WTC11 (cell line): ENCODE data around the gene SLC45A3. TPM values are rescaled to one million over a fixed set of nuclear protein-coding genes. Genes with fewer than 3 reads are reported as not detected.

Experiments used
- ATAC-seq: fragments of 200-7000 bp; cut with Tn5 transposase; 2 replicates; pipeline ENCODE4 v1.10.0; 2021; ENCODE audit warnings: mild to moderate bottlenecking, moderate library complexity
- CTCF ChIA-PET: fragments of 300-600 bp; sonication (Branson Sonifier 250); formaldehyde crosslinking; loops from one replicate; lab custom pipeline; 2021; ENCODE audit warnings: antibody characterized with exemption; lab: Charles Lee
- POLR2A ChIA-PET: fragments of 350-600 bp; sonication (Branson Sonifier 250); formaldehyde crosslinking; loops from one replicate; lab custom pipeline; 2021; ENCODE audit warnings: antibody characterized with exemption; lab: Charles Lee
- DNase-seq: peaks from one replicate; pipeline ENCODE4 v3.0.0; 2021; ENCODE audit warnings: low spot score
- H3K27ac Mint-ChIP-seq: 2 replicates; pipeline ENCODE4 v1.8.0; 2021; ENCODE audit warnings: mixed read lengths
- H3K27me3 Mint-ChIP-seq: 2 replicates; pipeline ENCODE4 v1.8.0; 2021; ENCODE audit warnings: low read depth, mild to moderate bottlenecking, moderate library complexity, mixed read lengths
- H3K36me3 Mint-ChIP-seq: 2 replicates; pipeline ENCODE4 v1.8.0; 2021; ENCODE audit warnings: mixed read lengths
- H3K4me1 Mint-ChIP-seq: 2 replicates; pipeline ENCODE4 v1.8.0; 2022; ENCODE audit warnings: mixed read lengths
- H3K4me3 Mint-ChIP-seq: 2 replicates; pipeline ENCODE4 v1.8.0; 2021; ENCODE audit warnings: mild to moderate bottlenecking, moderate library complexity, mixed read lengths
- H3K9me3 Mint-ChIP-seq: 2 replicates; pipeline ENCODE4 v1.8.0; 2021; ENCODE audit warnings: mixed read lengths
- ATF1 ChIP-seq: sonication (generic); formaldehyde crosslinking; IDR thresholded peaks from 2 replicates; pipeline ENCODE4 v1.8.1; 2023; ENCODE audit warnings: mild to moderate bottlenecking, moderate library complexity, missing genetic modification reagents
- CREM ChIP-seq: sonication (generic); formaldehyde crosslinking; IDR thresholded peaks from 2 replicates; pipeline ENCODE4 v1.8.1; 2022; ENCODE audit warnings: mild to moderate bottlenecking, missing genetic modification reagents, moderate library complexity
- ESRRA ChIP-seq: sonication (generic); formaldehyde crosslinking; IDR thresholded peaks from 2 replicates; pipeline ENCODE4 v1.8.1; 2022; ENCODE audit warnings: mild to moderate bottlenecking, missing genetic modification reagents, borderline replicate concordance
- FOXK1 ChIP-seq: sonication (generic); formaldehyde crosslinking; IDR thresholded peaks from 2 replicates; pipeline ENCODE4 v1.8.0; 2022; ENCODE audit warnings: mild to moderate bottlenecking, moderate library complexity, missing genetic modification reagents
- IRF2 ChIP-seq: sonication (generic); formaldehyde crosslinking; IDR thresholded peaks from 2 replicates; pipeline ENCODE4 v1.8.0; 2022; ENCODE audit warnings: low read depth, missing genetic modification reagents, borderline replicate concordance
- JAZF1 ChIP-seq: fragments of 250-450 bp; sonication (Bioruptor Pico); IDR thresholded peaks from 2 replicates; pipeline ENCODE4 v1.9.0; 2021; ENCODE audit warnings: moderate library complexity, mild to moderate bottlenecking, inconsistent platforms
- MYBL2 ChIP-seq: sonication (generic); formaldehyde crosslinking; IDR thresholded peaks from 2 replicates; pipeline ENCODE4 v1.8.1; 2023; ENCODE audit warnings: mild to moderate bottlenecking, moderate library complexity, missing genetic modification reagents
- SP1 ChIP-seq: sonication (generic); formaldehyde crosslinking; conservative IDR thresholded peaks from 2 replicates; pipeline ENCODE4 v1.8.1; 2022; ENCODE audit warnings: missing genetic modification reagents
- ZNF121 ChIP-seq: sonication (generic); formaldehyde crosslinking; IDR thresholded peaks from 2 replicates; pipeline ENCODE4 v1.8.0; 2023; ENCODE audit warnings: missing genetic modification reagents
- ZNF138 ChIP-seq: sonication (generic); formaldehyde crosslinking; conservative IDR thresholded peaks from 2 replicates; pipeline ENCODE4 v1.8.1; 2022; ENCODE audit warnings: mild to moderate bottlenecking, moderate library complexity, missing genetic modification reagents
- ZNF317 ChIP-seq: sonication (generic); formaldehyde crosslinking; IDR thresholded peaks from 2 replicates; pipeline ENCODE4 v1.8.1; 2023; ENCODE audit warnings: low read depth, mild to moderate bottlenecking, moderate library complexity, missing genetic modification reagents, borderline replicate concordance
- ZNF423 ChIP-seq: fragments of 250-450 bp; sonication (Bioruptor Pico); IDR thresholded peaks from 2 replicates; pipeline ENCODE4 v2.1.2; 2022; ENCODE audit warnings: mild to moderate bottlenecking, moderate library complexity
- total RNA-seq: library from RNA; stranded (reverse); gene quantifications from 3 replicates; pipeline ENCODE4 v1.2.3, GENCODE V29; 2021
- TF ChIP-seq, protein P1 (sequence below): sonication (generic); formaldehyde crosslinking; IDR thresholded peaks from 2 replicates; pipeline ENCODE4 v1.8.0; 2022; ENCODE audit warnings: mild to moderate bottlenecking, missing genetic modification reagents
- TF ChIP-seq, protein P2 (sequence below): sonication (generic); formaldehyde crosslinking; IDR thresholded peaks from 2 replicates; pipeline ENCODE4 v1.8.1; 2022; ENCODE audit warnings: mild to moderate bottlenecking, moderate library complexity, missing genetic modification reagents
- TF ChIP-seq, protein P3 (sequence below): sonication (generic); formaldehyde crosslinking; IDR thresholded peaks from 2 replicates; pipeline ENCODE4 v1.8.0; 2022; ENCODE audit warnings: missing genetic modification reagents
- TF ChIP-seq, protein P4 (sequence below): sonication (generic); formaldehyde crosslinking; IDR thresholded peaks from 2 replicates; pipeline ENCODE4 v1.8.1; 2022; ENCODE audit warnings: mild to moderate bottlenecking, missing genetic modification reagents, moderate library complexity, borderline replicate concordance
- TF ChIP-seq, protein P5 (sequence below): sonication (generic); formaldehyde crosslinking; IDR thresholded peaks from 2 replicates; pipeline ENCODE4 v1.8.1; 2023; ENCODE audit warnings: mild to moderate bottlenecking, missing genetic modification reagents, moderate library complexity

SLC45A3 gene
- total RNA-seq, 1 experiment from 2014 or later, result 15.2 TPM

DNA sequence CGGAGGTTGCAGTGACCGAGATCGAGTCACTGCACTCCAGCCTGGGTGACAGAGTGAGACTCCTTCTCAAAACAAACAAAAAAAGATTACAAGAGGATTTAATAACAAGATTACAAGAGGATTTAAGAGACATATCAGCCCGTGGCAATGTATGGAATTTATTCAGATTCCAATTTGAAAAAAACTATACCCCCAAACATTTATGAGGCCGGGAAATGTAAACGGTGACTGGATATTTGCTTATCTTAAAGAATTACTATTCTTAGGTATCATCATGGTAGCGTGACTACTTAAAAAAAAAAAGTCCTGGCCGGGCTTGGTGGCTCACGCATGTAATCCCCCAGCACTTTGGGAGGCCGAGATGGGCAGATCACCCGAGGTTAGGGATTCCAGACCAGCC lies 27.3 kb downstream of the SLC45A3 start (continued):
- TF ChIP-seq ZNF317 (CRISPR knock-in tag) (no peak), ZNF423 (CRISPR knock-in tag) (no peak), JAZF1 (CRISPR knock-in tag) (no peak), ESRRA (no peak)
- TF ChIP-seq, protein P1, sequence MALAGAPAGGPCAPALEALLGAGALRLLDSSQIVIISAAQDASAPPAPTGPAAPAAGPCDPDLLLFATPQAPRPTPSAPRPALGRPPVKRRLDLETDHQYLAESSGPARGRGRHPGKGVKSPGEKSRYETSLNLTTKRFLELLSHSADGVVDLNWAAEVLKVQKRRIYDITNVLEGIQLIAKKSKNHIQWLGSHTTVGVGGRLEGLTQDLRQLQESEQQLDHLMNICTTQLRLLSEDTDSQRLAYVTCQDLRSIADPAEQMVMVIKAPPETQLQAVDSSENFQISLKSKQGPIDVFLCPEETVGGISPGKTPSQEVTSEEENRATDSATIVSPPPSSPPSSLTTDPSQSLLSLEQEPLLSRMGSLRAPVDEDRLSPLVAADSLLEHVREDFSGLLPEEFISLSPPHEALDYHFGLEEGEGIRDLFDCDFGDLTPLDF, result no peak

DNA sequence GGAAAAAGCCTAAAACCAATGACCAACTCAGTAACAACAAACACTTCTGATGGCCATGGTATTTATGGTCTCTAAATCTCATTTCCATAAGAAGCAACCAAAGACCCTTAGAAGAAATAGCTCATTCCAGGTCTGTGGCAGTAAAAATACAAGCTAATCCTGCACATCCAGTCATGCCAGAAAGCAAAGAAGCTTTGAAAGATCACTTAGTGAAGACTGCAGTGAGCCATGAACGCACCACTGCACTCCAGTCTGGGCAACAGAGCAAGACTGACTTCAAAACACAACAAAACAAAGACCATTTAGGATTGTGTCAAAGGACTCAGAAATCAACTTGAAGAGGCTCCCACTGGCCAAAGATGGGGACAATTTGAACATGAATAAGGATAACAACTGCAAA lies 30.1 kb downstream of the SLC45A3 start:
- H3K4me1 Mint-ChIP-seq, result peaks cover 24% of the 10 kb centered on the region
- DNase-seq, result no peak
- no peak overlapping the region for H3K4me3 Mint-ChIP-seq
- H3K36me3 Mint-ChIP-seq, result no peaks in the 10 kb centered on the region
- TF ChIP-seq ZNF138 (CRISPR knock-in tag), result no peak
- TF ChIP-seq FOXK1, result no peak
- TF ChIP-seq, protein P2, sequence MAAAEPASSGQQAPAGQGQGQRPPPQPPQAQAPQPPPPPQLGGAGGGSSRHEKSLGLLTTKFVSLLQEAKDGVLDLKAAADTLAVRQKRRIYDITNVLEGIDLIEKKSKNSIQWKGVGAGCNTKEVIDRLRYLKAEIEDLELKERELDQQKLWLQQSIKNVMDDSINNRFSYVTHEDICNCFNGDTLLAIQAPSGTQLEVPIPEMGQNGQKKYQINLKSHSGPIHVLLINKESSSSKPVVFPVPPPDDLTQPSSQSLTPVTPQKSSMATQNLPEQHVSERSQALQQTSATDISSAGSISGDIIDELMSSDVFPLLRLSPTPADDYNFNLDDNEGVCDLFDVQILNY (CRISPR knock-in tag), result no peak
- TF ChIP-seq CREM (CRISPR knock-in tag), result no peak
- no peak for TF ChIP-seq ZNF317 (CRISPR knock-in tag)
- no peak for TF ChIP-seq IRF2 (CRISPR knock-in tag)
- no peak for TF ChIP-seq ZNF121 (CRISPR knock-in tag)
- H3K27me3 Mint-ChIP-seq, result no peaks in the 10 kb centered on the region
- no peak for ATAC-seq
- POLR2A ChIA-PET, result interaction anchor here (0.7 kb wide), 1 partner anchor 52 kb away, joined by 6 read pairs; no protein-coding TSS in a partner anchor
- CTCF ChIA-PET, result interaction anchor here (0.8 to 4.4 kb wide), 4 partner anchors 8 to 62 kb away, joined by 3 to 34 read pairs (median 12); partner anchors contain the start of gene ELK4
- H3K9me3 Mint-ChIP-seq, result peaks cover 3% of the 10 kb centered on the region; the same call in 1 of the 2 replicates
- peak overlapping the region; percentile 18; the same call in 1 of the 2 replicates for H3K27ac Mint-ChIP-seq

DNA sequence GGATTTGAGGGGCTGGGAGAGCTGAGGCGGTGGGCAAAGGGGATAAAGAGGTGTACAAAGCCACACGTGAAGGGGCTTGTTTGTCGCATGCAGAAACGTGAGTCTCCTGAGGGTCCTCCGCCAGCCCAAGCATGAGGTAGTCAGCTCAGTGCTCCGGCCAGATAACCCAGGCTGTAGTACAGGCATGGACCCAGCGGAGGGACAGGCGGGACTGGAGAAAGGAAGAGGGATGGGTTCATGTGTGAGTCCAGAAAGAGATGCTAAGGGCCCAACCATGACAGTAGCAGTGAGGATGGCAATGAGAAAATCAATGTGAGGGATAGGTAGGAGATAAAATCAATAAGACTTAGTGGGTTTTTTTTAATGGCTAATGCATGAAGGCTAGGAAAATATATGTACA lies 34.8 kb downstream of the SLC45A3 start:
- Mint-ChIP-seq H3K27me3 (no peaks in the 10 kb centered on the region), H3K27ac (0 out of 2 replicates have a peak overlapping the region, but pooled peaks have one; percentile 30), H3K36me3 (no peaks in the 10 kb centered on the region), H3K4me3 (no peak overlapping the region), H3K9me3 (no peaks in the 10 kb centered on the region), H3K4me1 (peaks cover 24% of the 10 kb centered on the region)
- ChIA-PET POLR2A (no interaction called here), CTCF (interaction anchor here (0.6 to 3.1 kb wide), 7 partner anchors 13 to 66 kb away, joined by 3 to 39 read pairs (median 5); no protein-coding TSS in a partner anchor)
- ATAC-seq, result peak; percentile 68
- TF ChIP-seq, protein P3, sequence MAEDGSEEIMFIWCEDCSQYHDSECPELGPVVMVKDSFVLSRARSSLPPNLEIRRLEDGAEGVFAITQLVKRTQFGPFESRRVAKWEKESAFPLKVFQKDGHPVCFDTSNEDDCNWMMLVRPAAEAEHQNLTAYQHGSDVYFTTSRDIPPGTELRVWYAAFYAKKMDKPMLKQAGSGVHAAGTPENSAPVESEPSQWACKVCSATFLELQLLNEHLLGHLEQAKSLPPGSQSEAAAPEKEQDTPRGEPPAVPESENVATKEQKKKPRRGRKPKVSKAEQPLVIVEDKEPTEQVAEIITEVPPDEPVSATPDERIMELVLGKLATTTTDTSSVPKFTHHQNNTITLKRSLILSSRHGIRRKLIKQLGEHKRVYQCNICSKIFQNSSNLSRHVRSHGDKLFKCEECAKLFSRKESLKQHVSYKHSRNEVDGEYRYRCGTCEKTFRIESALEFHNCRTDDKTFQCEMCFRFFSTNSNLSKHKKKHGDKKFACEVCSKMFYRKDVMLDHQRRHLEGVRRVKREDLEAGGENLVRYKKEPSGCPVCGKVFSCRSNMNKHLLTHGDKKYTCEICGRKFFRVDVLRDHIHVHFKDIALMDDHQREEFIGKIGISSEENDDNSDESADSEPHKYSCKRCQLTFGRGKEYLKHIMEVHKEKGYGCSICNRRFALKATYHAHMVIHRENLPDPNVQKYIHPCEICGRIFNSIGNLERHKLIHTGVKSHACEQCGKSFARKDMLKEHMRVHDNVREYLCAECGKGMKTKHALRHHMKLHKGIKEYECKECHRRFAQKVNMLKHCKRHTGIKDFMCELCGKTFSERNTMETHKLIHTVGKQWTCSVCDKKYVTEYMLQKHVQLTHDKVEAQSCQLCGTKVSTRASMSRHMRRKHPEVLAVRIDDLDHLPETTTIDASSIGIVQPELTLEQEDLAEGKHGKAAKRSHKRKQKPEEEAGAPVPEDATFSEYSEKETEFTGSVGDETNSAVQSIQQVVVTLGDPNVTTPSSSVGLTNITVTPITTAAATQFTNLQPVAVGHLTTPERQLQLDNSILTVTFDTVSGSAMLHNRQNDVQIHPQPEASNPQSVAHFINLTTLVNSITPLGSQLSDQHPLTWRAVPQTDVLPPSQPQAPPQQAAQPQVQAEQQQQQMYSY, result no peak
- no peak for TF ChIP-seq ATF1 (CRISPR knock-in tag)
- TF ChIP-seq SP1 (CRISPR knock-in tag), result no peak
- no peak for TF ChIP-seq MYBL2 (CRISPR knock-in tag)
- DNase-seq, result no peak

DNA sequence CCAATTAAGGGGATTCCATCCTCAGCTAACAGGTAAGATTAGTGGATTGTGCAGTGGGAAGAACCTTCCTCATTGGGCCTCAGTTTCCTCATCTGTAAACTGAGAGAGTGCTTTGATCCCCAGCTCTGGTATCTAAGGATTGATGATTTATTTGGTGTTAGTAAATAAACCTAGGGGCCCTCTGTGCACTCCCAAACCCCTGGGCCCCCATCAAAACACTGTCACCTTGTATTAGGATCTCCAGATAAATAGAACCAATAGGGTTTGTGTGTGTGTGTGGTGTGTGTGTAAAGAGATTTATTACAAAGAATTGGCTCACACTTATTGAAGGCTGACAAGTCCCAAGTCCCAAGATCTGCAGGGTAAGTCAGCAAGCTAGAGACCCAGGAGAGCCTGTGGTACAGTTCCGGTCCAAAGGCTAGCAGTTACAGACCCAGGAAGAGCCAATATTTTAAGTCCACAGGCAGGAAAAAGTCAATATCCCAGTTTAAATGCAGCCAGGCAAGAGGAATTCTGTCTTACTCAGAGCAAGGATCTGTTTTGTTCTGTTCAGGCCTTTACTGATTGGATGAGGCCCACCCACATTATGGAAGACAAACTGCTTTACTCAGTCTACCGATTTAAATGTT lies 37.5 kb downstream of the SLC45A3 start:
- Mint-ChIP-seq H3K36me3 (no peaks in the 10 kb centered on the region), H3K27ac (no peak overlapping the region; the same call in 1 of the 2 replicates), H3K27me3 (no peaks in the 10 kb centered on the region), H3K9me3 (no peaks in the 10 kb centered on the region), H3K4me3 (no peak overlapping the region), H3K4me1 (peaks cover 5% of the 10 kb centered on the region)
- DNase-seq, result no peak
- ChIA-PET POLR2A (no interaction called here), CTCF (interaction anchor here (1.7 to 1.8 kb wide), 2 partner anchors 51 kb away, joined by 7 to 9 read pairs; no protein-coding TSS in a partner anchor)
- ATAC-seq, result no peak
- no peak for TF ChIP-seq MYBL2 (CRISPR knock-in tag)
- TF ChIP-seq, protein P4, sequence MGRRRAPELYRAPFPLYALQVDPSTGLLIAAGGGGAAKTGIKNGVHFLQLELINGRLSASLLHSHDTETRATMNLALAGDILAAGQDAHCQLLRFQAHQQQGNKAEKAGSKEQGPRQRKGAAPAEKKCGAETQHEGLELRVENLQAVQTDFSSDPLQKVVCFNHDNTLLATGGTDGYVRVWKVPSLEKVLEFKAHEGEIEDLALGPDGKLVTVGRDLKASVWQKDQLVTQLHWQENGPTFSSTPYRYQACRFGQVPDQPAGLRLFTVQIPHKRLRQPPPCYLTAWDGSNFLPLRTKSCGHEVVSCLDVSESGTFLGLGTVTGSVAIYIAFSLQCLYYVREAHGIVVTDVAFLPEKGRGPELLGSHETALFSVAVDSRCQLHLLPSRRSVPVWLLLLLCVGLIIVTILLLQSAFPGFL (CRISPR knock-in tag), result no peak
- TF ChIP-seq, protein P5, sequence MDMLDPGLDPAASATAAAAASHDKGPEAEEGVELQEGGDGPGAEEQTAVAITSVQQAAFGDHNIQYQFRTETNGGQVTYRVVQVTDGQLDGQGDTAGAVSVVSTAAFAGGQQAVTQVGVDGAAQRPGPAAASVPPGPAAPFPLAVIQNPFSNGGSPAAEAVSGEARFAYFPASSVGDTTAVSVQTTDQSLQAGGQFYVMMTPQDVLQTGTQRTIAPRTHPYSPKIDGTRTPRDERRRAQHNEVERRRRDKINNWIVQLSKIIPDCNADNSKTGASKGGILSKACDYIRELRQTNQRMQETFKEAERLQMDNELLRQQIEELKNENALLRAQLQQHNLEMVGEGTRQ (CRISPR knock-in tag), result no peak
